ENCODE data around the gene SLC2A11.
"Not testable (repeated sequence)": the region's sequence is repeated elsewhere in the genome, so short reads cannot be mapped to it uniquely, and the experiment has no call there.

The SLC2A11 gene

GRCh38 chr22:23903328-23903971 is 45.8 kb downstream of the SLC2A11 start:
- no peak for ATAC-seq (replicated peaks)
- Mint-ChIP-seq H3K9me3 (no peaks in the 10 kb centered on the region), H3K4me3 (no peak overlapping the region), H3K27ac (no peak overlapping the region), H3K36me3 (ENCODE audit: insufficient read depth) (peaks cover 6% of the 10 kb centered on the region), H3K27me3 (peaks cover 0 to 49% of the 10 kb centered on the region in 2 donors), H3K4me1 (ENCODE audit: low read depth in 2 of 2) (peaks cover 0 to 8% of the 10 kb centered on the region in 2 donors)
- DNase-seq = no peak

- ATAC-seq (replicated peaks) (no peak), DNase-seq (no peak)
- peaks cover 7% of the 10 kb centered on the region for H3K36me3 Mint-ChIP-seq (ENCODE audit: insufficient read depth)
- H3K27me3 Mint-ChIP-seq = peaks cover 0 to 53% of the 10 kb centered on the region in 2 donors
- no peak overlapping the region for H3K4me3 Mint-ChIP-seq
- H3K27ac Mint-ChIP-seq = no peak overlapping the region
- H3K4me1 Mint-ChIP-seq (ENCODE audit: low read depth in 2 of 2) = peaks cover 0 to 8% of the 10 kb centered on the region in 2 donors
- no peaks in the 10 kb centered on the region for H3K9me3 Mint-ChIP-seq
These were observed 47.0 kb downstream of the SLC2A11 start for GRCh38 chr22:23904573-23905254.

GRCh38 chr22:23906641-23907040 is 49.0 kb downstream of the SLC2A11 start:
- no peak overlapping the region for H3K4me3 Mint-ChIP-seq

GRCh38 chr22:23907423-23907822 is 49.7 kb downstream of the SLC2A11 start:
- not testable (repeated sequence) for H3K27ac Mint-ChIP-seq; H3K9me3 Mint-ChIP-seq; H3K4me1 Mint-ChIP-seq (ENCODE audit: low read depth in 2 of 2); H3K36me3 Mint-ChIP-seq (ENCODE audit: insufficient read depth); H3K4me3 Mint-ChIP-seq; ATAC-seq (replicated peaks); DNase-seq
- peaks cover 0 to 53% of the 10 kb centered on the region in 2 donors for H3K27me3 Mint-ChIP-seq

More at GRCh38 chr22:23906641-23907040, 49.0 kb downstream of the SLC2A11 start:
- H3K9me3 Mint-ChIP-seq = no peaks in the 10 kb centered on the region
- H3K4me1 Mint-ChIP-seq (ENCODE audit: low read depth in 2 of 2) = peaks cover 0 to 8% of the 10 kb centered on the region in 2 donors
- ATAC-seq (replicated peaks) (no peak), DNase-seq (no peak)
- peaks cover 0 to 53% of the 10 kb centered on the region in 2 donors for H3K27me3 Mint-ChIP-seq
- no peak overlapping the region for H3K27ac Mint-ChIP-seq
- H3K36me3 Mint-ChIP-seq (ENCODE audit: insufficient read depth) = peaks cover 9% of the 10 kb centered on the region

- H3K4me3 Mint-ChIP-seq = no peak overlapping the region
- no peak overlapping the region for H3K27ac Mint-ChIP-seq
- peaks cover 11% of the 10 kb centered on the region for H3K36me3 Mint-ChIP-seq (ENCODE audit: insufficient read depth)
- H3K4me1 Mint-ChIP-seq (ENCODE audit: low read depth in 2 of 2) = peaks cover 14% of the 10 kb centered on the region in 2 donors
- ATAC-seq (replicated peaks) (no peak), DNase-seq (no peak)
- H3K27me3 Mint-ChIP-seq = peaks cover 0 to 51% of the 10 kb centered on the region in 2 donors
- no peaks in the 10 kb centered on the region for H3K9me3 Mint-ChIP-seq
These were observed 51.0 kb downstream of the SLC2A11 start for GRCh38 chr22:23908587-23909205.

- H3K36me3 Mint-ChIP-seq (ENCODE audit: insufficient read depth) = peaks cover 12% of the 10 kb centered on the region
These were observed 51.7 kb downstream of the SLC2A11 start for GRCh38 chr22:23909296-23909898.

GRCh38 chr22:23910496-23911190 is 53.0 kb downstream of the SLC2A11 start:
- Mint-ChIP-seq H3K4me1 (ENCODE audit: low read depth in 2 of 2) (peaks cover 10 to 18% of the 10 kb centered on the region in 2 donors), H3K27ac (no peak overlapping the region), H3K4me3 (no peak overlapping the region), H3K36me3 (ENCODE audit: insufficient read depth) (peaks cover 12% of the 10 kb centered on the region), H3K9me3 (no peaks in the 10 kb centered on the region), H3K27me3 (peaks cover 0 to 33% of the 10 kb centered on the region in 2 donors)
- ATAC-seq (replicated peaks) (no peak), DNase-seq (no peak)

More at GRCh38 chr22:23909296-23909898, 51.7 kb downstream of the SLC2A11 start:
- Mint-ChIP-seq H3K4me3 (no peak overlapping the region), H3K27ac (no peak overlapping the region), H3K27me3 (peaks cover 0 to 44% of the 10 kb centered on the region in 2 donors), H3K4me1 (ENCODE audit: low read depth in 2 of 2) (peaks cover 14 to 15% of the 10 kb centered on the region in 2 donors), H3K9me3 (no peaks in the 10 kb centered on the region)
- DNase-seq (no peak), ATAC-seq (replicated peaks) (no peak)

GRCh38 chr22:23911318-23911980 is 53.8 kb downstream of the SLC2A11 start:
- peaks cover 12% of the 10 kb centered on the region for H3K36me3 Mint-ChIP-seq (ENCODE audit: insufficient read depth)
- no peaks in the 10 kb centered on the region for H3K9me3 Mint-ChIP-seq
- H3K27ac Mint-ChIP-seq = no peak overlapping the region
- no peak overlapping the region for H3K4me3 Mint-ChIP-seq
- DNase-seq (no peak), ATAC-seq (replicated peaks) (no peak)
- H3K27me3 Mint-ChIP-seq = peaks cover 0 to 25% of the 10 kb centered on the region in 2 donors
- H3K4me1 Mint-ChIP-seq (ENCODE audit: low read depth in 2 of 2) = peaks cover 9 to 18% of the 10 kb centered on the region in 2 donors

GRCh38 chr22:23912293-23912903 is 54.7 kb downstream of the SLC2A11 start:
- Mint-ChIP-seq H3K9me3 (no peaks in the 10 kb centered on the region), H3K27ac (no peak overlapping the region), H3K27me3 (peaks cover 0 to 15% of the 10 kb centered on the region in 2 donors), H3K36me3 (ENCODE audit: insufficient read depth) (peaks cover 12% of the 10 kb centered on the region), H3K4me1 (ENCODE audit: low read depth in 2 of 2) (peaks cover 8 to 18% of the 10 kb centered on the region in 2 donors), H3K4me3 (no peak overlapping the region)
- ATAC-seq (replicated peaks) (no peak), DNase-seq (no peak)

GRCh38 chr22:23913306-23913660 is 55.6 kb downstream of the SLC2A11 start:
- Mint-ChIP-seq H3K4me3 (peak overlapping the region; percentile 86 to 92), H3K27ac (peak overlapping the region; percentile 76 to 94), H3K4me1 (ENCODE audit: low read depth in 2 of 2) (peaks cover 8 to 18% of the 10 kb centered on the region in 2 donors), H3K36me3 (ENCODE audit: insufficient read depth) (peaks cover 9% of the 10 kb centered on the region), H3K9me3 (no peaks in the 10 kb centered on the region), H3K27me3 (peaks cover 0 to 6% of the 10 kb centered on the region in 2 donors)
- ATAC-seq (replicated peaks) (no peak), DNase-seq (no peak)

- peak; percentile 92 to 97 (median 97) for DNase-seq
- peak; percentile 99 for ATAC-seq (replicated peaks)
- no peaks in the 10 kb centered on the region for H3K9me3 Mint-ChIP-seq
- peaks cover 0 to 1% of the 10 kb centered on the region in 2 donors for H3K27me3 Mint-ChIP-seq
- H3K4me1 Mint-ChIP-seq (ENCODE audit: low read depth in 2 of 2) = peaks cover 8 to 18% of the 10 kb centered on the region in 2 donors
- H3K36me3 Mint-ChIP-seq (ENCODE audit: insufficient read depth) = peaks cover 5% of the 10 kb centered on the region
- H3K4me3 Mint-ChIP-seq = peak overlapping the region; percentile 86 to 92
- H3K27ac Mint-ChIP-seq = peak overlapping the region; percentile 76 to 94
These were observed 56.1 kb downstream of the SLC2A11 start for GRCh38 chr22:23913661-23914353.

- H3K4me3 Mint-ChIP-seq = no peak overlapping the region
- DNase-seq = no peak
- H3K27ac Mint-ChIP-seq = peak overlapping the region in 1 of 2 donors; percentile 76
These were observed 57.6 kb downstream of the SLC2A11 start for GRCh38 chr22:23915290-23915689.

More at GRCh38 chr22:23915290-23915689, 57.6 kb downstream of the SLC2A11 start:
- H3K4me1 Mint-ChIP-seq (ENCODE audit: low read depth in 2 of 2) = peaks cover 8 to 18% of the 10 kb centered on the region in 2 donors
- peaks cover 5% of the 10 kb centered on the region for H3K36me3 Mint-ChIP-seq (ENCODE audit: insufficient read depth)
- ATAC-seq (replicated peaks) = no peak
- H3K9me3 Mint-ChIP-seq = no peaks in the 10 kb centered on the region
- H3K27me3 Mint-ChIP-seq = no peaks in the 10 kb centered on the region

Measured in effector memory CD8-positive, alpha-beta T cell (primary cell).